Measurements from ENCODE around the gene ZFP57. TPM values are rescaled to one million over a fixed set of nuclear protein-coding genes. Genes with fewer than 3 reads are reported as not detected.
A peak's percentile ranks its signal among the peaks of the same experiment; 100 is the strongest.

Gene ZFP57
- total RNA-seq, 1 donor from 2014 or later: 0.51 TPM

GRCh38 chr6:29656157-29656556 is 24.8 kb downstream of the ZFP57 start:
- no peak for DNase-seq (ENCODE audit: low read depth in 2 of 2)

GRCh38 chr6:29655658-29656057 is 25.3 kb downstream of the ZFP57 start:
- DNase-seq (ENCODE audit: low read depth in 2 of 2): no peak

GRCh38 chr6:29653452-29654038 is 27.4 kb downstream of the ZFP57 start:
- peak; percentile 63 to 82 for DNase-seq (ENCODE audit: low read depth in 2 of 2)

- no peak for DNase-seq (ENCODE audit: low read depth in 2 of 2)
Measured at GRCh38 chr6:29652198-29652584, 28.8 kb downstream of the ZFP57 start.

DNA sequence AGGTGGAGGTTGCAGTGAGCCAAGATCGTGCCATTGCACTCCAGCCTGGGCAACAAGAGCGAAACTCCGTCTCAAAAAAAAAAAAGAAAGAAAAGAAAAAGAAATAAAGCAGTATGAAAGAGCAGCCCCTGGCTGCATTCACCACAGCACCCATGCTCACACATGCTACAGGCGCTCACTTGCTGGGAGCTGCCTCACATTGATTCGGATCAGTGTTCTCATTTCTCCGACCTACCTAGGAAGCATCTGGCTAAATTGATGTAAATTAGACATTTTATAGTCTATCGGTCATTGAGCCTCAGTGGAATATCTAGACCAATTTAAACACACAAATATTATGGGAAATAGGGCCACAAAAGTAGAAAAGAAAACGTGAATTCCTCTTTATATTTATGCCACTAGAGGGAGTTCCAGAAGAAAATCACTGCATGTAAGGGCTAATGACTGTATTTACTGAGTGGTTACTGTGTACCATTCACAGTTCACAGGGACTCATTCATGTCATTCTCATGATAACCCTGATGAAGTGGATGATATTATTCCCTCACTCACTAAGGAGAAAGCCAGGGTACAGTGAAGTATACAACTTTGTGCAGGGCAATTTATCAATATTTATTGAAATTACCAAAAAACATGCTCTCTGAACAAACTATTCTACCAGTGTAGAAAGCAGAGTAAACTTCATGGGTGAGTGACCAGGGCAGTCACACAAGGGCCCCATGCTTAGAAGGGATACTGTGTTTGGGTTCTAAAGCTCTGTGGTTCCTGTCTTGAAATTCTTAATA is 29.3 kb downstream of the ZFP57 start:
- peak; percentile 30 to 42 for DNase-seq (ENCODE audit: low read depth in 2 of 2)

DNA sequence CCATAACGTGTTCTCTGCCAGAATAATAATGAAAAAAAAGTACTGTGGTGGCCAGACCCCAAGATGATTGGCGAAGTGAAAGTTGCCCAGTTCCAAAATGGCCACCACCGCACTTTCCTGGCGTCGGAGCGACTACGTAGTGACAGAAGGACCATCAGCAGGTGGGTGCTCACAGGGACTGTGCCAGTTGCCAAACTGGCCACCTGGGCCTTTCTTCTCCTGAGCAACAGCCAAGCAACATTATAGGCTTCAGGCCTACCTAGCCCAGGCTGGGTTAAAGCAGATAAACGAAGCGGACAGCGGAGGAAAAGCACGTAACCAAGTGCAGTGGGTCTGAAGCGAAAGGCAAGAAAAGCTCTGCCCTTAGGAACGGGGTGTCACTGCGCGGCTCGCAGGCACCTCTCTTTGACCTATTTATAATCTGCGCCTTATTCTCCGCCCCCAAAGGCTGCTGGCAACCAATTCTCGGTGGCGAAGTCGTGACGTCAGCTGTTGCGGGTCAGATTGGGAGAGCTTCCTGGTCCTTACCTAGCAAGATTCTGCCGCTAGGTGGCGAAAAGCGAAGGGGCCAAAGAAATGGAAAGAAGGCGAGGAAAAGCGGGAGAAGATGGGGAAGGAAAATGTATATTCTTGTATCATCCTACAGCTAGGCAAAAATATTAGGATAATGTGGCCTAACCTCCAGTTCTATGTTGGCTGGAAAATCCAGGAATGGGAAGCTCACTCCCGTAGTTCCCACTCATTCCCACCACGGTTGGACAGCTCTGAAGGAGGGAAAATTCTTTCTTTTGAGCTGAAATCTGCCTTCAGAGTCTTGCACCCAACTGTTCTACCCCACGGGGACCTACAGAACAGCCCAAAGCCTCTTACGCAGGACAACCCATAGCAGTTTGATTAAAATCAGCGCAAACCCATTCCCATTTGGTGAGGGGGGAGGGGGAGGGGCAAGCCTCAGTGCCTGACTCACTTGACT is 31.0 kb downstream of the ZFP57 start:
- peak; percentile 92 to 95 for DNase-seq (ENCODE audit: low read depth in 2 of 2)

- DNase-seq (ENCODE audit: low read depth in 2 of 2): peak; percentile 18 to 41
Measured at GRCh38 chr6:29647927-29648642, 32.9 kb downstream of the ZFP57 start.

DNA sequence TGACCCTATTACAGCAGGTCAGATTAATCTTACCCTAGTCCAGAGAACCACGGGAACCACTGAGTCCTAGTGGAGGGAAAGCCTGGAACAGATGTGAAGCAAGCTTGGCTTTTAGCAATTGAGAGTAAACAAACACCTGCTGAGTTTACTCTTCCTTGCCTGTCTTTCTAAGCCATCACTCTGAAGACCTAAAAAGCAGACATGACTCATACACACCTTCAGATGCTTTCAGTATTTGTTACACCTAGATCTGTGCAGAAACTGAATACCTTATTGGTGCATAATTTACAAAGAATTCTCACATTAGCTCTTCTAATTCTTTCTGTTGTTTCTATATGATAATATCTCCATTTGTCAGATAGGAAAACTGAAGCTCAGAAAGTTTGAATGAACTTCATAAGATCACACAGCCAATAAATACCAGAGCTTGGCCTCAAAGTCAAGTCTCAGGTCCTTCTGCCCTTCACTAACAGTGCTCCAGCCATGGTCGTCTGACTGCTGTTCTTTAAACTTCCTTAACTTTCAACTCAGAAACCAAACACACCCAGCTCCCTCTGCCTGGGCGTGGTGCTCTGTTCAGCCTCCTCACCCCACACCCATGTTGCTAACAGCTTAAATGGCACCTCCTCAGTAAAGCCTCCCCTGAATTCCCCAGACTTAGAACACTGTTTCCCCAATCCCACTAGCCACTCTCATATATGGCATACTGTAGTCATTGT is 39.4 kb downstream of the ZFP57 start:
- DNase-seq (ENCODE audit: low read depth in 2 of 2): no peak

DNA sequence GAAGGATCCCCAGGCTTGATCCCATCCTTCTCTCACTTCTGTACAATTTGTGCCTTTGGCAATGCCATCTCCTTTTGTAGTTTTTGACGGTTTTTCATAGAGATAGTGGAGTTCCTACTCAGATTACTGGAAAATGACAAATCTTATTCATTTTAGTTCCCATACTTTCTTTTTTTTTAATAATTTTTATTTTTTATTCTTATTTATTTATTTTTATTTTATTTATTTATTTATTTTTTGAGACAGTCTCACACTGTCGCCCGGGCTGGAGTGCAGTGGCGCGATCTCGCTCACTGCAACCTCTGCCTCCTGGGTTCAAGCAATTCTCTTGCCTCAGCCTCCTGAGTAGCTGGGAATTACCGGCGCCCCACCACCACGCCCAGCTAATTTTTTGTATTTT is 43.7 kb downstream of the ZFP57 start:
- DNase-seq (ENCODE audit: low read depth in 2 of 2): no peak

GRCh38 chr6:29633534-29633905 is 47.4 kb downstream of the ZFP57 start:
- DNase-seq (ENCODE audit: low read depth in 2 of 2): no peak

DNA sequence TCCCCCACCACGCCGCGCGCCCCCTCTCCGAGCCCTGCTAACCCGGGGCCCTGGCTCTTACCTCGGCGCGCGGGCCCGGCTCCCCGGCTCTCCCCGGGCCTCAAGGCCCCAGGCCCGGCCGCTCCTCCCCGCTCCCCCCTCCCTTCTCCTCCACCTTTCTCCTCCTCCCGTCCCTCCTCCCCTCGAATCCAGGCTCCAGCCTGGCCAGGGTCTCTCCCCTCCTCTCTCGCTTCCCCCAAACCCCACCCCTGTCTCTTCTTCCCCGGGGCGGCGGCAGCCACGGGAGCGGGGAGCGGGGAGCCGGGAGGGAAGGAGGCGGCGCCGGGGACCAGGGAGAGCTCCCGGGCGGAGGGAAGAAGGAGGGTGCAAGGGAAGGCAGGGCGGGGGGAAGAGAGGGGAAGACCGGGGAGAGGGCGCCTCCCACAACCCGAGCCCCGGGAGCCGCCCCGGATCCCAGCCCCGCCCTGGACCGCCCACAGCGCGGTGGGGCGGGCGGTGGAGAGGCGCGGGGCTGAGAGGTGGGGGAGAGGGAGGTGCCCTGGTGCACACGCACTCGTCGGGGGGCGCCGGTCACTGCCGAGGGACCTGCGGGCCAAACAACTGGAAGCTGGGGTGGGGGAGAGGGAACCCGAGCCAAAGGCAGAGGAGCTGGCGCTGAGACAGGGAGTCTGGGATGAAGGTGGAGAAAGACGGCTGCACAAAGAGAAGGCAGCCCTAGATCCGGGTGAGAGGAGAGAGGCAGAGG is 48.0 kb downstream of the ZFP57 start, which contains the start of gene GABBR1:
Gene GABBR1, minus strand, starts transcription at position 395 of the 745 bp plus-strand sequence. CDS start 798 bp downstream, outside the sequence.
- DNase-seq (ENCODE audit: low read depth in 2 of 2): peak in 1 of 2 donors; percentile 43

DNA sequence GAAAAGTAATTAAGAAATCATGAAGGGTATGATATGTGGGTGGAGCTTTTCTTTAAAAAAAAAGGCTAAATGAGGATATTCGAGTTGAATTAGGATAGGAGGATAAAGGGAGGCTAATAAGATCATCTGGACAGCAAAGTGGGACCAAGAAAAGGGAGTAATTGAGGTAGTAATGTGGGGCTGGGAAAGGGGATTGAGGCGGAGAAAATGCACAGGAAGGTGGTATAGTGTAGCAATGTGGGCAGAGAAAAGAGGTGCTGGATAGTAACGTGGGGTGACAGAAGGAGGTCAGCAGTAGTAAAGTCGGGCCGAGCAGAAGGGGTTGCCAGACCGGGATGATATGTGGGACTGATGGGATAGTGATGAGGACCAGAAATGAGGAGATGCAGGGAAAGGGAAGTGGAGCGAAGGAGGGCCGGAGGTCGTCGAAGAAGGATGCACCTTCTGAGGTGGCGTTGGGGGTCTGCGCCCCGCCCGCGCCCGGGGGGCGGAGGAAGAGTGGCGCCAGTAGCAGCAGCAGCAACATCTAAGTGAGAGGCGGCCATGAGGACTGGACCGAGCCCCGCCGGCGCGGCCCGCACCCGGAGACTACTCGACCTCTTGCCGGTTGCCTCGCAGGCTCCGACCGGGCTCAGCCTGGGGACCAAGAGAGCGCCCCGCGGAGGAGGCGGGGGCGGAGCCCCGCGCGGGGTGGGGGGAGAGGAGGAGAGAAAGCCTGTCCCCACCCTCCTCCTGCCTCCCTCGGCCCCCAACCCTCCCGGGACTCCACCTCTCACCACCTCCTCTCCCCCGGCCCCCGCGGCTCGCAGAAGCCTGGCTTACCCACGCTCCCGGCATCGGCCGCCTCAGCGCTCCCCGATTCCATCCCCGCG is 48.9 kb downstream of the ZFP57 start:
- peak in 1 of 2 donors; percentile 18 for DNase-seq (ENCODE audit: low read depth in 2 of 2)

DNA sequence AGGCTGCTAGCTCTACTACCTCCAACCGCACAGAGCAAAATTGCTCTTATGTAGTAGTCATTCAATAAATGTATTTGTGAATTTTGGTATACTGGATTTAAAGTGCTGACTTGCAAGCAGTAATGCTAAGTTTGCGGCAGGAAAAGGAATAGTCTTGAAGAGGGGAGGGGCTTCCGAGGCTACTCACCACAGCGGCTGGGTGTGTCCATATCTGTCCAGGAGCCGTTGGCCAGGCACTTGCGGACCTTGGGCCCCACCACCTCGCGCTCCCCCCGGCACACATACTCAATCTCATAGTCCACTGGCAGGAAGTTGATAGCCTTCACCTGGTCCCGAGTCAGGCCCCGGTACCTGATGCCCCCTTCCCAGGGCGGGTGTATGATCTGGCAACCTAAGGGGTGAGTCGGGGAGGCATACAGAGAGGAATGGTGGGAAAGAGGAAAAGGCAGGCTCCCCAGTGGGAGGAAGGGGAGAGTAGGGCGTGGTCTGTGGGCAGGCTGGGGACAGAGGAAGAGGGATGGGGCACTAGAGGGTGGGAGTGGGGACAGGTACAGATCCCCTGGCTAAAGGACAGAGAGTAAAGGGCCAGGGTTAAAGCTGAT is 49.6 kb downstream of the ZFP57 start:
- no peak for DNase-seq (ENCODE audit: low read depth in 2 of 2)

GRCh38 chr6:29630315-29630714 is 50.6 kb downstream of the ZFP57 start:
- no peak for DNase-seq (ENCODE audit: low read depth in 2 of 2)

DNA sequence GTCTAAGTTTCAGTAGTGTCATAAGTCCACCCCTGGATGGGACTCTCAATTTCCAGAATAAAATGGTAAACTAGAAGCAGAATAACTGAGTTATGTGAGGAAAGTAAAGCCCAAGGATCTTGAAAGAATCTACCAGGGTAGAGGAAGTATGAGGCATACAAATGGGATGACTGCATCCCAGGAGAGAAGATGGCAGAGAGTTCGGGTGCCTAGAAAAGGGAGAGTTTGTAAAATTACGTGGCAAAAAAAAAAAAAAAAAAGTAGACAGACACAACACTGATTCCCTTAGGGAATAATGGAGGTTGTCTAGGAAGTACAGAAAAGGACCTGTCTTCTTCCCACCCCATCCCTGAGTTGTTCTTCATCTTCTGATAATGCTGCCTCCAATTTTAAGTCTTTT is 51.4 kb downstream of the ZFP57 start:
- no peak for DNase-seq (ENCODE audit: low read depth in 2 of 2)

DNA sequence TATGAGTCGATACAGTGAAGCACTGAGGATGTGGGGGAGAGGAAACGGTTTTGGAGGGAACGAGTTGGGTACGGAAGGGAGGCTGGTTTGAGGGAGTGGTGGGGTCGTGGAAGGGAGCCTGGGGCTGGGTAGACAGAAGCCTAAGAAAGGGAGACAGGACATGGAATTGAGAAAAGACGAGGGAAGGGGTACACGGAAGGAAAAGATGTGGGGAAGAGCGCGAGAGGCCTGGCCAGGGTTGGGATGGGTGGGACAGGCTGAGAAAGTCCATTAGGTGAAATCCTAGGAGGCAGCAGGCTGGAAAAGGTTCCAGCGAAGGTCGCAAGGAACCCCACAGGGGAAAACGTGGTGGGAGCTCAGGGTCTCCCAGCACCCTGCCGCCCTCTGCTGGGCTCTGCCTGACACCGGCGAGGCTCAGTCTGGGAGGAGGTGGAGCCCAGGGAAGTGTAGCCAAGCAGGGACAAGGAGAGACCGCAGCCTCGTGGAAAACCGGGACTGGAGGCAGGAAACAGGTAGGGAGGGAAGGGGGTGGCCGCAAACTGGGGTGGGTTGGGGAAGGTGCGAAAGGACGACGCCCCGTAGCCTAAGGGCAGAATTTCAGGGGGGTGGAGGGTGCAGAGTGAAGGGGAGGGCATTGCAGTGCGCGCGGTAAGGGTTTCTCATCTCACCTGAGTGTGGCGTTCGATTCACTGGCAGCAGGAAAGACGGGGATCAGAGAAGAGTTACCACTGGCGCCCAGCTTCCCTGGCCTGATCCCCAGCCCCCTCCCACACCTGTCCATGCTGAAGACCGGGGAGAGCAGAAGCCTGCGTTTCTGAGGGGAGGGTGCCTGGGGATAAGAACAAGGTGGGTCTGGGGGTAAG is 52.3 kb downstream of the ZFP57 start:
- peak; percentile 16 to 76 for DNase-seq (ENCODE audit: low read depth in 2 of 2)

GRCh38 chr6:29627755-29628418 is 53.1 kb downstream of the ZFP57 start:
- DNase-seq (ENCODE audit: low read depth in 2 of 2): peak in 1 of 2 donors; percentile 68
